HCT116 (cell line): ENCODE results near the gene UNC80.

ENCODE experiments used
- CBX3 ChIP-seq: IDR thresholded peaks from 2 replicates; pipeline ENCODE4 v1.6.1; 2012; ENCODE audit warnings: low read depth
- POLR2A ChIP-seq: IDR thresholded peaks from 2 replicates; pipeline ENCODE4 v1.7.0; 2011; ENCODE audit warnings: borderline replicate concordance; ENCODE audit not compliant: insufficient read depth, insufficient read length; ENCODE audit errors: extremely low read depth
- POLR2AphosphoS5 ChIP-seq: IDR thresholded peaks from 2 replicates; pipeline ENCODE4 v1.6.1; 2011; ENCODE audit warnings: mild to moderate bottlenecking, low read depth, low read length, moderate library complexity
- SIN3A ChIP-seq: IDR thresholded peaks from 2 replicates; pipeline ENCODE4 v1.6.1; 2012; ENCODE audit warnings: low read depth

DNA sequence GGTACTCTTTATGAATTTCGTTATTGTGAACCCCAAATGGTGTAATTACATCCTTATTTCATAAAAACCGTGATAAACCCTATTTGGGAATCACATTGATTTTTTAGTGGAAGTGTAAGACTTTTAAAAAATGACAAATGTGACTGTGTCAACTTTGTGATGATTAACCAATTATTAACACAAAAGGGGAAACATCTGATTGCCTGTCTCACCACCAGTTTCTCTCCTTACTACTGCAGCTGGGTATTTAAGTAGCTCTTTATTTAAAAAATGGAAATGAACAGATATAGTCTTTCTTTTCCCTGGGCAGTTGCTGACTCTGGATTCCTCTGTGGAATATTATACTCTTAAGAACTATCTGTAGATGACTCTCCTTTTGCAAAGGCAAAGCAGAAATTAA, 219.2 kb downstream of the UNC80 start:
- no peak for TF ChIP-seq CBX3
- no peak for TF ChIP-seq POLR2A
- no peak for TF ChIP-seq POLR2AphosphoS5
- no peak for TF ChIP-seq SIN3A
